ENCODE measurements around the gene PPIP5K2.

PPIP5K2 gene

DNA sequence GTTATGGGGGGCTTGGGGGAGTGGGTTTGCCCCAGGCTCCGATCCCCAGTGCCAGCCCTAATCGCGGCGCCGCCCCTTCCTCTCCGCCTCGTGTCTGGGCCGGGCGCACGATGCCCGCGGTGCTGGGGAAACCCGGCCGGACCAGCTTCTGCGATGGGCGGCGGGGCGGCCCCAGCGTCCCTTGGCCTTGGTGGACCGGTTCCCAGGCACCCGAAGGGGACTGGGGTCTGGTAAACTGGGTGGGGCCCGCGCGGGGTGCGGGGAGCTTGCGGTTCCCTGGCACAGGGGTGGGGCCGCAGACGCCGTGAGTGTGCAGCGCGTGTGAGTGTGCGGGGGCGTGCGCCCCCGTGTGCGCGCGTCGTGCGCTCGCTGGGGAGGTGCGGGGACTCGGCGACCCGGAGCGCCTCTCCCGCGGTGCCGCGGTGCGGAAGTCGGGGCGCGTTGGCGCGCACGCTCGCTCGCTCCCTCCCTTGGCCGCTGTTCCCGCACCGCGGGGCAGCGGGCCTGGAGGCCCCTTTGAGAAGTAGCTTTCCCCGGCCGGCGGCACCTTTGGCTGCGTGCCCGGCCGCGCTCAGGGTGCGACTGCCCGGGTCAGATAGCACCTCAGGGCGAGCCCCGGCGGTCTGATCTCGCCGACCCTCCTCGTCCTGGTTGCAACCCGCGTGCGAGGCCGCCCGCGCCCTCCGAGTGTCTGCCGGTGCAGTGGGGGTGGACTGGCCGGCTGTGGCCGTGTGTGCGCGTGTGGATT, 139.0 kb downstream of the PPIP5K2 start:
- H3K27me3 ChIP-seq (replicated peaks) = no peaks in the 10 kb centered on the region
- H3K27ac ChIP-seq = peak overlapping the region; percentile 76
- peak overlapping the region; percentile 85 for H3K4me3 ChIP-seq (ENCODE audit: low read depth, low read length)
- H3K36me3 ChIP-seq (replicated peaks) = no peaks in the 10 kb centered on the region
- peak; percentile 13 for DNase-seq
- in situ Hi-C loops (cut with HindIII; ENCODE audit: low pct_ligation_motif_present, low sequenced_read_pairs) = no loop called here
- TF ChIP-seq, protein P1, sequence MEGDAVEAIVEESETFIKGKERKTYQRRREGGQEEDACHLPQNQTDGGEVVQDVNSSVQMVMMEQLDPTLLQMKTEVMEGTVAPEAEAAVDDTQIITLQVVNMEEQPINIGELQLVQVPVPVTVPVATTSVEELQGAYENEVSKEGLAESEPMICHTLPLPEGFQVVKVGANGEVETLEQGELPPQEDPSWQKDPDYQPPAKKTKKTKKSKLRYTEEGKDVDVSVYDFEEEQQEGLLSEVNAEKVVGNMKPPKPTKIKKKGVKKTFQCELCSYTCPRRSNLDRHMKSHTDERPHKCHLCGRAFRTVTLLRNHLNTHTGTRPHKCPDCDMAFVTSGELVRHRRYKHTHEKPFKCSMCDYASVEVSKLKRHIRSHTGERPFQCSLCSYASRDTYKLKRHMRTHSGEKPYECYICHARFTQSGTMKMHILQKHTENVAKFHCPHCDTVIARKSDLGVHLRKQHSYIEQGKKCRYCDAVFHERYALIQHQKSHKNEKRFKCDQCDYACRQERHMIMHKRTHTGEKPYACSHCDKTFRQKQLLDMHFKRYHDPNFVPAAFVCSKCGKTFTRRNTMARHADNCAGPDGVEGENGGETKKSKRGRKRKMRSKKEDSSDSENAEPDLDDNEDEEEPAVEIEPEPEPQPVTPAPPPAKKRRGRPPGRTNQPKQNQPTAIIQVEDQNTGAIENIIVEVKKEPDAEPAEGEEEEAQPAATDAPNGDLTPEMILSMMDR (IDR thresholded peaks at IDR 0.05; ENCODE audit: low read depth, low read length, missing control alignments) = no peak

DNA sequence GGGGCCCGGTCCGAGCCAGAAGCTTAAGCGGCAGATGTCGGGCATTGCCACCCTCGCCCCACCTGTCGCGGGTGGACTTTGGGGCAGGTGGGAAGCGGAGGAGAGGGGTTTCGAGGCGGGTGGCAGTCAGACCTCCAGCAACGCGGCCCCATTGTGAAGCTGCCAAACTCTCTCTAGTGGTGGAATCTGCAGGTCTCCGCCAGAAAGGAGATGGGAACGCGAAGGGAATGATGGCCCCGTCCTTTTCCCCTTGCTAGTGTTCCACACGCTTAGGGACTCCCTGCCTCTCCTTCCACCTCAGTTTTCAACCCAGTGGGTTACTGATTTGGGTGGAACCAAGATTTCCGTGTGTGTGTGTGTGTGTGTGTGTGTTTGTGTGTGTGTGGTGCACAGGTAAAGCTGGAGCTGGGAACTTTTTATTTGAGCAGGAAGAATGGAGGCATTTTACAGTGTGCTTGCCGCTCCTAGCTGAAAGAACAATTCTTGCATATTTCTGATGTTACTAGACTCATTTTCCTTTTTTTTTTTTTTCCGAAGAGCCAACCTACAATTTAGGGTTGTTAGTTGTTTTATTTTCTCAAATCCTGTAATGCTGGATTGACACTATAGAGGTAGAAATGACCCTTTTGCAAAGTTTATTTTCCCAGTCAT, 139.7 kb downstream of the PPIP5K2 start:
- Histone ChIP-seq H3K4me3 (ENCODE audit: low read depth, low read length) (peak overlapping the region; percentile 85), H3K27ac (peak overlapping the region; percentile 76), H3K27me3 (replicated peaks) (no peaks in the 10 kb centered on the region), H3K36me3 (replicated peaks) (no peaks in the 10 kb centered on the region)
- peak; percentile 35 for DNase-seq
- TF ChIP-seq, protein P1 (IDR thresholded peaks at IDR 0.05; ENCODE audit: low read depth, low read length, missing control alignments) = peak; percentile 22
- in situ Hi-C loops (cut with HindIII; ENCODE audit: low pct_ligation_motif_present, low sequenced_read_pairs) = no loop called here

DNA sequence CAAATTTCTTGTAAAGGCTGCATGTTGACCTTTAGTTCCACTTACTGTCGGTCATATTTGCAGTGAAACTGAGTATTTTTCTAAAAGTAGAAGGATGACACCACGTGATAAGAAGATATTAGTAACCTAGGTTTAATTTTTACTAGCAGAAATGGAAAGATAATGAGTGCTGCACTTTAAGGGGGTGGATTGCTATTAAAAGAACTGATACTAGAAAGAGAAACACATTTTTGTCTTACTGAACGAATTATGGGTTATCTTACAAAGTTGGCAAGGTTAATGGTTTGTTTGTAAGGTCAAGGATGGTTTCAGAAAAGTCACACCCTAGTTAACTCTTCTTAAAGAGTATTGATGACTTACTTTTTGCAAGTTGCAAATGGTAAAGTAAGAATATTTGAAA, 140.8 kb downstream of the PPIP5K2 start:
- no peak for DNase-seq
- H3K36me3 ChIP-seq (replicated peaks) = no peaks in the 10 kb centered on the region
- no peak overlapping the region for H3K27ac ChIP-seq
- in situ Hi-C loops (cut with HindIII; ENCODE audit: low pct_ligation_motif_present, low sequenced_read_pairs) = no loop called here
- H3K4me3 ChIP-seq (ENCODE audit: low read depth, low read length) = no peak overlapping the region
- no peaks in the 10 kb centered on the region for H3K27me3 ChIP-seq (replicated peaks)
- TF ChIP-seq, protein P1 (IDR thresholded peaks at IDR 0.05; ENCODE audit: low read depth, low read length, missing control alignments) = no peak
